ENCODE results near the gene FAM83G. TPM values are rescaled to one million over a fixed set of nuclear protein-coding genes. Genes with fewer than 3 reads are reported as not detected.

The FAM83G gene
- total RNA-seq, 4 donors from 2014 or later = 1.0 to 10.7 (median 1.8) TPM

DNA sequence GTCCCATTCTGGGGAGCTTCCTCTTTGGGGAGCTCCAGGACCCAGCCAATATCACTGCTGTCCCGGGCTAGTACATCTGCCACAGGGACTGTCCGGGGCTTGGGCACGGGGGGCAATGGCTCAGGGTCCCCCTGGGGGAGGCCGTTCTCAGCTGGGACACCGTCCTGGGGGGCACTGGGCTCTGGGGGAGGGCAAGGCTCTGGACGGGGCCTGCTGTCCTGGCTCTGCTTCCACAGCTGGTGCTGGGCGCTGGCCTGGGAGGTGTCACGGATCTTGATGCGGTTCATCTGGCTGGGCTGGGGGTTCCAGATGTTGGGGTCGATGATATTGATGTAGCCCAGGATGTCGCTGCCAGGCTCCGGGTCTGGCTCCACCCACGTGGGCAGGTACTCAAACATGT is 26.5 kb downstream of the FAM83G start:
- no peak overlapping the region for H3K27ac ChIP-seq
- DNase-seq = no peak
- H3K27me3 ChIP-seq = no peaks in the 10 kb centered on the region
- no peaks in the 10 kb centered on the region for H3K36me3 ChIP-seq
- H3K4me3 ChIP-seq = no peak overlapping the region
- TF ChIP-seq, protein P1, sequence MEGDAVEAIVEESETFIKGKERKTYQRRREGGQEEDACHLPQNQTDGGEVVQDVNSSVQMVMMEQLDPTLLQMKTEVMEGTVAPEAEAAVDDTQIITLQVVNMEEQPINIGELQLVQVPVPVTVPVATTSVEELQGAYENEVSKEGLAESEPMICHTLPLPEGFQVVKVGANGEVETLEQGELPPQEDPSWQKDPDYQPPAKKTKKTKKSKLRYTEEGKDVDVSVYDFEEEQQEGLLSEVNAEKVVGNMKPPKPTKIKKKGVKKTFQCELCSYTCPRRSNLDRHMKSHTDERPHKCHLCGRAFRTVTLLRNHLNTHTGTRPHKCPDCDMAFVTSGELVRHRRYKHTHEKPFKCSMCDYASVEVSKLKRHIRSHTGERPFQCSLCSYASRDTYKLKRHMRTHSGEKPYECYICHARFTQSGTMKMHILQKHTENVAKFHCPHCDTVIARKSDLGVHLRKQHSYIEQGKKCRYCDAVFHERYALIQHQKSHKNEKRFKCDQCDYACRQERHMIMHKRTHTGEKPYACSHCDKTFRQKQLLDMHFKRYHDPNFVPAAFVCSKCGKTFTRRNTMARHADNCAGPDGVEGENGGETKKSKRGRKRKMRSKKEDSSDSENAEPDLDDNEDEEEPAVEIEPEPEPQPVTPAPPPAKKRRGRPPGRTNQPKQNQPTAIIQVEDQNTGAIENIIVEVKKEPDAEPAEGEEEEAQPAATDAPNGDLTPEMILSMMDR (IDR thresholded peaks at IDR 0.05) = no peak
- H3K4me1 ChIP-seq = no peaks in the 10 kb centered on the region
- intact Hi-C loops (cut with DNase I; ENCODE audit: low total_unique reads) = no loop called here
- H3K9me3 ChIP-seq = no peaks in the 10 kb centered on the region

- H3K9me3 ChIP-seq = no peaks in the 10 kb centered on the region
- TF ChIP-seq, protein P1 (IDR thresholded peaks at IDR 0.05) = no peak
- no peak for TF ChIP-seq POLR2A (IDR thresholded peaks at IDR 0.05)
- DNase-seq = no peak
- no peaks in the 10 kb centered on the region for H3K4me1 ChIP-seq
- no peaks in the 10 kb centered on the region for H3K36me3 ChIP-seq
- no peak overlapping the region for H3K27ac ChIP-seq
- no peaks in the 10 kb centered on the region for H3K27me3 ChIP-seq
- intact Hi-C loops (cut with DNase I; ENCODE audit: low total_unique reads) = no loop called here
- no peak overlapping the region for H3K4me3 ChIP-seq
These were observed 26.9 kb downstream of the FAM83G start for GRCh38 chr17:18977646-18978045.

GRCh38 chr17:18977021-18977420 is 27.5 kb downstream of the FAM83G start:
- H3K9me3 ChIP-seq = no peaks in the 10 kb centered on the region
- intact Hi-C loops (cut with DNase I; ENCODE audit: low total_unique reads) = no loop called here
- H3K36me3 ChIP-seq = no peaks in the 10 kb centered on the region
- H3K27me3 ChIP-seq = no peaks in the 10 kb centered on the region
- no peak for DNase-seq
- H3K27ac ChIP-seq = no peak overlapping the region
- H3K4me3 ChIP-seq = no peak overlapping the region
- H3K4me1 ChIP-seq = no peaks in the 10 kb centered on the region
- TF ChIP-seq, protein P1 (IDR thresholded peaks at IDR 0.05) = no peak
- TF ChIP-seq POLR2A (IDR thresholded peaks at IDR 0.05) = no peak

GRCh38 chr17:18976201-18976600 is 28.4 kb downstream of the FAM83G start:
- H3K27me3 ChIP-seq = no peaks in the 10 kb centered on the region
- no peak for DNase-seq
- H3K4me3 ChIP-seq = no peak overlapping the region
- H3K4me1 ChIP-seq = no peaks in the 10 kb centered on the region
- H3K27ac ChIP-seq = no peak overlapping the region
- intact Hi-C loops (cut with DNase I; ENCODE audit: low total_unique reads) = no loop called here
- H3K9me3 ChIP-seq = no peaks in the 10 kb centered on the region
- no peaks in the 10 kb centered on the region for H3K36me3 ChIP-seq
- no peak for TF ChIP-seq POLR2A (IDR thresholded peaks at IDR 0.05)
- TF ChIP-seq, protein P1 (IDR thresholded peaks at IDR 0.05) = no peak

GRCh38 chr17:18975597-18975996 is 29.0 kb downstream of the FAM83G start:
- Histone ChIP-seq H3K36me3 (no peaks in the 10 kb centered on the region), H3K27ac (no peak overlapping the region), H3K4me3 (no peak overlapping the region), H3K4me1 (no peaks in the 10 kb centered on the region), H3K9me3 (no peaks in the 10 kb centered on the region), H3K27me3 (no peaks in the 10 kb centered on the region)
- DNase-seq = no peak
- TF ChIP-seq, protein P1 (IDR thresholded peaks at IDR 0.05) = no peak
- no peak for TF ChIP-seq POLR2A (IDR thresholded peaks at IDR 0.05)
- intact Hi-C loops (cut with DNase I; ENCODE audit: low total_unique reads) = no loop called here
